ENCODE data around the gene SAMD11. TPM values are rescaled to one million over a fixed set of nuclear protein-coding genes. Genes with fewer than 3 reads are reported as not detected.

The SAMD11 gene
- total and polyA plus RNA-seq, 2 of the 13 experiments (the other 11 are each of a cell fraction or from before 2014, with no cell fraction given) = 0.11 TPM; not detected in 1

DNA sequence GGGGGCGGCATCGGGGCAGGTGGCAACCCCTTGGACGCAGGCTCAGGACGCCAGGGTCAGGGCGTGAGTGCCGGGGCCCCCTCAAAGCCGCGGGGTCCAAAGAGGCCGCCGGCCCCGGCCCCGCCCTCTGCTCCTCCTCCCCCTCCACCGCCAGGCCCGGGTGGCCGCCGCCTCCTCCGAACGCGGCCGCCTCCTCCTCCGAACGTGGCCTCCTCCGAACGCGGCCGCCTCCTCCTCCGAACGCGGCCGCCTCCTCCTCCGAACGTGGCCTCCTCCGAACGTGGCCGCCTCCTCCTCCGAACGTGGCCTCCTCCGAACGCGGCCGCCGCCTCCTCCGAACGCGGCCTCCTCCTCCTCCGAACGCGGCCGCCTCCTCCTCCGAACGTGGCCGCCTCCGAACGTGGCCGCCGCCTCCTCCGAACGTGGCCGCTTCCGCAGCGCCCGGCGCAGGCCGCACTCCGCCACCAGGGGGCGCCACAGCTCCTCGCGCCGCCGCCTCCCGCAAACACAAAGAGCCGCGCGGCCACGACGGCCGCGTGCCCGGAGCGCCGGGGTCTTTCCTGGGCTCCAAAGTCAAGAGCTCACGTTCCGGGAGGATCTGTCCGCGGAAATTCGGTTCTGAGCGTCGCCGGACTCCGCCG lies 19.3 kb upstream of the SAMD11 start (continued):
- TF ChIP-seq, protein P1, sequence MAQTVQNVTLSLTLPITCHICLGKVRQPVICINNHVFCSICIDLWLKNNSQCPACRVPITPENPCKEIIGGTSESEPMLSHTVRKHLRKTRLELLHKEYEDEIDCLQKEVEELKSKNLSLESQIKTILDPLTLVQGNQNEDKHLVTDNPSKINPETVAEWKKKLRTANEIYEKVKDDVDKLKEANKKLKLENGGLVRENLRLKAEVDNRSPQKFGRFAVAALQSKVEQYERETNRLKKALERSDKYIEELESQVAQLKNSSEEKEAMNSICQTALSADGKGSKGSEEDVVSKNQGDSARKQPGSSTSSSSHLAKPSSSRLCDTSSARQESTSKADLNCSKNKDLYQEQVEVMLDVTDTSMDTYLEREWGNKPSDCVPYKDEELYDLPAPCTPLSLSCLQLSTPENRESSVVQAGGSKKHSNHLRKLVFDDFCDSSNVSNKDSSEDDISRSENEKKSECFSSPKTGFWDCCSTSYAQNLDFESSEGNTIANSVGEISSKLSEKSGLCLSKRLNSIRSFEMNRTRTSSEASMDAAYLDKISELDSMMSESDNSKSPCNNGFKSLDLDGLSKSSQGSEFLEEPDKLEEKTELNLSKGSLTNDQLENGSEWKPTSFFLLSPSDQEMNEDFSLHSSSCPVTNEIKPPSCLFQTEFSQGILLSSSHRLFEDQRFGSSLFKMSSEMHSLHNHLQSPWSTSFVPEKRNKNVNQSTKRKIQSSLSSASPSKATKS (CRISPR knock-in tag; IDR thresholded peaks at IDR 0.05) = no peak
- TF ChIP-seq GATAD2A (CRISPR knock-in tag; IDR thresholded peaks at IDR 0.05) (no peak), SIX1 (CRISPR knock-in tag; IDR thresholded peaks at IDR 0.05; ENCODE audit: borderline replicate concordance) (no peak), BRCA1 (CRISPR knock-in tag; IDR thresholded peaks at IDR 0.05) (no peak), NR2F6 (IDR thresholded peaks at IDR 0.05) (no peak), NR2F6 (CRISPR knock-in tag; IDR thresholded peaks at IDR 0.05) (no peak; the same call in 1 of the 2 replicates), ZNF879 (CRISPR knock-in tag; IDR thresholded peaks at IDR 0.05) (no peak), HOXA3 (CRISPR knock-in tag; IDR thresholded peaks at IDR 0.05) (peak; percentile 62; the same call in 1 of the 2 replicates), FIP1L1 (IDR thresholded peaks at IDR 0.05; ENCODE audit: borderline replicate concordance, insufficient read depth, low read depth, low read length) (no peak), ZSCAN20 (CRISPR knock-in tag; IDR thresholded peaks at IDR 0.05; ENCODE audit: borderline replicate concordance) (no peak), KDM2A (CRISPR knock-in tag; IDR thresholded peaks at IDR 0.05; ENCODE audit: borderline replicate concordance, low read depth) (peak; percentile 78), U2AF1 (optimal IDR thresholded peaks at IDR 0.05; ENCODE audit: low read depth, low read length) (no peak), KDM1A (CRISPR knock-in tag; IDR thresholded peaks at IDR 0.05) (no peak), RARA (CRISPR knock-in tag; IDR thresholded peaks at IDR 0.05) (0 out of 2 replicates have a peak, but pooled peaks have one; percentile 20), ZNF232 (CRISPR knock-in tag; IDR thresholded peaks at IDR 0.05; ENCODE audit: borderline replicate concordance) (no peak), SALL2 (CRISPR knock-in tag; IDR thresholded peaks at IDR 0.05) (no peak), ZMYM3 (CRISPR knock-in tag; IDR thresholded peaks at IDR 0.05) (no peak), DR1 (CRISPR knock-in tag; IDR thresholded peaks at IDR 0.05) (no peak), SMARCC2 (IDR thresholded peaks at IDR 0.05) (no peak), ZNF331 (CRISPR knock-in tag; IDR thresholded peaks at IDR 0.05) (no peak), ZNF367 (CRISPR knock-in tag; IDR thresholded peaks at IDR 0.05; ENCODE audit: borderline replicate concordance) (no peak)
- TF ChIP-seq, protein P2, sequence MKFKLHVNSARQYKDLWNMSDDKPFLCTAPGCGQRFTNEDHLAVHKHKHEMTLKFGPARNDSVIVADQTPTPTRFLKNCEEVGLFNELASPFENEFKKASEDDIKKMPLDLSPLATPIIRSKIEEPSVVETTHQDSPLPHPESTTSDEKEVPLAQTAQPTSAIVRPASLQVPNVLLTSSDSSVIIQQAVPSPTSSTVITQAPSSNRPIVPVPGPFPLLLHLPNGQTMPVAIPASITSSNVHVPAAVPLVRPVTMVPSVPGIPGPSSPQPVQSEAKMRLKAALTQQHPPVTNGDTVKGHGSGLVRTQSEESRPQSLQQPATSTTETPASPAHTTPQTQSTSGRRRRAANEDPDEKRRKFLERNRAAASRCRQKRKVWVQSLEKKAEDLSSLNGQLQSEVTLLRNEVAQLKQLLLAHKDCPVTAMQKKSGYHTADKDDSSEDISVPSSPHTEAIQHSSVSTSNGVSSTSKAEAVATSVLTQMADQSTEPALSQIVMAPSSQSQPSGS (CRISPR knock-in tag; IDR thresholded peaks at IDR 0.05) = no peak
- TF ChIP-seq, protein P3, sequence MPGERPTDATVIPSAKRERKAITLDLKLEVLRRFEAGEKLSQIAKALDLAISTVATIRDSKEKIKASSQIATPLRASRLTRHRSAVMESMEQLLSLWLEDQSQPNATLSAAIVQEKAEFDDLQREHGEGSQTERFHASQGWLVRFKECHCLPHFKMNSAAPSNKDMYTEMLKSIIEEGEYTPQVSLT (CRISPR knock-in tag; IDR thresholded peaks at IDR 0.05; ENCODE audit: borderline replicate concordance, low read depth) = no peak
- TF ChIP-seq, protein P4, sequence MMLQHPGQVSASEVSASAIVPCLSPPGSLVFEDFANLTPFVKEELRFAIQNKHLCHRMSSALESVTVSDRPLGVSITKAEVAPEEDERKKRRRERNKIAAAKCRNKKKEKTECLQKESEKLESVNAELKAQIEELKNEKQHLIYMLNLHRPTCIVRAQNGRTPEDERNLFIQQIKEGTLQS (CRISPR knock-in tag; IDR thresholded peaks at IDR 0.05) = no peak
- TF ChIP-seq, protein P5, sequence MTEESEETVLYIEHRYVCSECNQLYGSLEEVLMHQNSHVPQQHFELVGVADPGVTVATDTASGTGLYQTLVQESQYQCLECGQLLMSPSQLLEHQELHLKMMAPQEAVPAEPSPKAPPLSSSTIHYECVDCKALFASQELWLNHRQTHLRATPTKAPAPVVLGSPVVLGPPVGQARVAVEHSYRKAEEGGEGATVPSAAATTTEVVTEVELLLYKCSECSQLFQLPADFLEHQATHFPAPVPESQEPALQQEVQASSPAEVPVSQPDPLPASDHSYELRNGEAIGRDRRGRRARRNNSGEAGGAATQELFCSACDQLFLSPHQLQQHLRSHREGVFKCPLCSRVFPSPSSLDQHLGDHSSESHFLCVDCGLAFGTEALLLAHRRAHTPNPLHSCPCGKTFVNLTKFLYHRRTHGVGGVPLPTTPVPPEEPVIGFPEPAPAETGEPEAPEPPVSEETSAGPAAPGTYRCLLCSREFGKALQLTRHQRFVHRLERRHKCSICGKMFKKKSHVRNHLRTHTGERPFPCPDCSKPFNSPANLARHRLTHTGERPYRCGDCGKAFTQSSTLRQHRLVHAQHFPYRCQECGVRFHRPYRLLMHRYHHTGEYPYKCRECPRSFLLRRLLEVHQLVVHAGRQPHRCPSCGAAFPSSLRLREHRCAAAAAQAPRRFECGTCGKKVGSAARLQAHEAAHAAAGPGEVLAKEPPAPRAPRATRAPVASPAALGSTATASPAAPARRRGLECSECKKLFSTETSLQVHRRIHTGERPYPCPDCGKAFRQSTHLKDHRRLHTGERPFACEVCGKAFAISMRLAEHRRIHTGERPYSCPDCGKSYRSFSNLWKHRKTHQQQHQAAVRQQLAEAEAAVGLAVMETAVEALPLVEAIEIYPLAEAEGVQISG (CRISPR knock-in tag; IDR thresholded peaks at IDR 0.05) = peak; percentile 35; the same call in 1 of the 2 replicates

Measured in HepG2 (cell line).